ENCODE results near the gene SPTA1.

Gene SPTA1

DNA sequence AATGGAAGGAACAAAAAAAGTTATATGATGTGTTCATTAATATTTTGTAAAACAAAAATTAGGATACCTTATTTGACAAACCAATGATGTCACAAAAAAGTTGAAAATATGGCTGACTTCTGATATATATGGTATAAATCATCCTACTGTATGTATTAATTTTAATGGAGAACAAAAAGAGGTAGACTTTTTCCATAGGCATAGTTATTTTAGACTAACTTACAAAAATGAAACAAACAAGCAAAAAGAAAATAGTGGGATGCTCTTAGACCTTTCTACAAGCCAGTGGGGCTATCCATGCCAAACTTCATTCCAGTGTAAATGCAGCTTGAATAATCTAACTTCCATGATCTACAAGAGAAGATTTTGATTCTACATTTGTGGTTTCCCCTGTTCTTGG lies 522 bp upstream of the SPTA1 start:
- DNase-seq (ENCODE audit: low read depth), result no peak
- TF ChIP-seq, protein P1, sequence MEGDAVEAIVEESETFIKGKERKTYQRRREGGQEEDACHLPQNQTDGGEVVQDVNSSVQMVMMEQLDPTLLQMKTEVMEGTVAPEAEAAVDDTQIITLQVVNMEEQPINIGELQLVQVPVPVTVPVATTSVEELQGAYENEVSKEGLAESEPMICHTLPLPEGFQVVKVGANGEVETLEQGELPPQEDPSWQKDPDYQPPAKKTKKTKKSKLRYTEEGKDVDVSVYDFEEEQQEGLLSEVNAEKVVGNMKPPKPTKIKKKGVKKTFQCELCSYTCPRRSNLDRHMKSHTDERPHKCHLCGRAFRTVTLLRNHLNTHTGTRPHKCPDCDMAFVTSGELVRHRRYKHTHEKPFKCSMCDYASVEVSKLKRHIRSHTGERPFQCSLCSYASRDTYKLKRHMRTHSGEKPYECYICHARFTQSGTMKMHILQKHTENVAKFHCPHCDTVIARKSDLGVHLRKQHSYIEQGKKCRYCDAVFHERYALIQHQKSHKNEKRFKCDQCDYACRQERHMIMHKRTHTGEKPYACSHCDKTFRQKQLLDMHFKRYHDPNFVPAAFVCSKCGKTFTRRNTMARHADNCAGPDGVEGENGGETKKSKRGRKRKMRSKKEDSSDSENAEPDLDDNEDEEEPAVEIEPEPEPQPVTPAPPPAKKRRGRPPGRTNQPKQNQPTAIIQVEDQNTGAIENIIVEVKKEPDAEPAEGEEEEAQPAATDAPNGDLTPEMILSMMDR (conservative IDR thresholded peaks at IDR 0.05; ENCODE audit: low read length), result no peak
- no peak overlapping the region for H3K4me3 ChIP-seq (ENCODE audit: low read length)

DNA sequence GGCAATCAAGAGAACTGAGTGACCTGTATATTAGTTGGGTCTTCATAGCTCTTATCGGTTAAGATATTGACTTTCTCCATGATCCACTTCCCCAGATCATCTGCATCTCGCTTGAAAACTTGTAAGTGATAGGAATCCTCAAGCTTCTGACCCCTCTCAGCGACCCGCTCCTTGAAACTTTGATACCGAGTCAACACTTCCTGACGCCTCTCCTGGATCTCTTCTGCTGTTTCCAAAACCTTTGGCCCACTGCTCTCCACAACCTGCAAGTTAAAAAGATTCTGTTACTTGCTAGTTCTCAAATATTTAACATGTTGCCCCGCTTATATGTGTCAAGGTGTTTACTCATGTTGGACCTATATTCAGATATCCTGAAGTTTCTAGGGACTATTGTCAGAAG lies 1.4 kb downstream of the SPTA1 start:
- no peak overlapping the region for H3K4me3 ChIP-seq (ENCODE audit: low read length)
- TF ChIP-seq, protein P1 (conservative IDR thresholded peaks at IDR 0.05; ENCODE audit: low read length), result no peak

DNA sequence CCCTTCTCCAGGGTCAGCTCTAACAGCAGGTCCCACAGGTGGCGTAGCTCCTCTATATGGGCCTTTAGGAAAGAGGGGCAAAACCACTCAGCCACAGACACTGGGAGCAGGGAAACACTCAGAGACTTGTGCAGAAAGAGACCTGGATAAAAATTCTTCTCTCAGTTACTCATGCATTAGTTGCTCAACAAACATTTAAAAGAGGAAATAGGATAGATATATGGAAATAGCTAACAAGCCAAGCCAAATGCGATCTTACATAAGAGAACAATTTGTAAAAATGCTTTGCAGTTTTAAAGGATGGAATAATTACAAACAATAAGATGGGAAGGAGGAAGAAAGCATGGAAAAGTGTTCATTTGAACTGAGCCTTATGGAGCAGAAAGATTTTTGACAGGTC lies 4.9 kb downstream of the SPTA1 start:
- DNase-seq (ENCODE audit: low read depth), result no peak
- TF ChIP-seq, protein P1 (conservative IDR thresholded peaks at IDR 0.05; ENCODE audit: low read length), result no peak
- H3K4me3 ChIP-seq (ENCODE audit: low read length), result no peak overlapping the region

More for the DNA sequence above, 1.4 kb downstream of the SPTA1 start:
- DNase-seq (ENCODE audit: low read depth), result no peak

DNA sequence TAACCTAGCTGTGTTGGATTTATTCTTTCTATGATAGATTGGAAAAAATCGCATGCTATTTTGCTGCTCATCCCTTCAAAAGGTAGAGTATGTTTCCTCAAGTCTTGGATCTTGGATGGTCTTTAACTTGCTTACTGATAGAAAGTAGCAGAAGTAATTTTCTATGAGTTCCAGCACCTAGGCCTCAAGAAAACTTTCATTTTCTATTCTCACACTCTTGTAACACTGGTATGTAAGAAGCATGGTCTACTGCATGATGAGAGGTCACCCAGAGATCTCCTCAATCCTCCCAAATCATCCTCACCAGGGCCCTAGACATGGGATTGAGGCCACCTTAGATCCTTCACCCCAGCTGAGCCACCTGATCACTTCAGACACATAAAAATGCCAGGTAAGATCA lies 7.2 kb downstream of the SPTA1 start:
- TF ChIP-seq, protein P1 (conservative IDR thresholded peaks at IDR 0.05; ENCODE audit: low read length), result no peak
- no peak for DNase-seq (ENCODE audit: low read depth)

DNA sequence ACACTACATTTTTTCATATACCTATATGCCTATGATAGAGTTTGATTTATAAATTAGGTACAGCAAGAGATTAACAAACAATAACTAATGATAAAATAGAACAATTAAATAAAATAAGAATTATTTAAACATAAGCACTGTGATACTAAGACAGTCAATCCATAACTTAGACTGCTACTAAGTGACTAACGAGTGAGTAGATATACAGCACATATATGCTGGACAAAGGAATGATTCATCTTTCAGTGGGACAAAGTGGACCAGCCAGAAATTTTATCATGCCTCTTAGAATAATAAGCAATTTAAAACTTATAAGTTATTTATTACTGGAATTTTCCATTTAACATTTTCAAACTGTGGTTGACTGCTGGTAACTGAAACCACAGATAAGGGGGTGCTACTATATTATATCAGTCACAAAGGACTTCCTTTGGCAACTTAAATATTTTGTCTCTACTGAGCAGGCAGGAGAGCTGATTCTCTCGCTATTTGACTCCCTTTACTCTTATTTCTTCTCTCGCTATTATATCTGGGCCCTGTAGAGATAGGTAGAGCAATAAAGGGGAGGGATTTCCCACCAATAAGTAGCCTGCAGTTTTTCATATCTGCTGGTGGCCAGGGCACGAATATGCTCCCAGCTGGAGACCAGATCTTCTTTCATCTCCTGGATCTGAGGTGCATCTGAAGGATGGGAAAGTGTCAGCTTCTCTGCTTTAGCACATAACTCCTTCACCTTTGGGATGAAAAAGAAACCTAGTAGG lies 10.8 kb downstream of the SPTA1 start:
- no peak for DNase-seq (ENCODE audit: low read depth)
- TF ChIP-seq, protein P1 (conservative IDR thresholded peaks at IDR 0.05; ENCODE audit: low read length), result no peak
- no peak overlapping the region for H3K4me3 ChIP-seq (ENCODE audit: low read length)

More for the DNA sequence above, 7.2 kb downstream of the SPTA1 start:
- H3K4me3 ChIP-seq (ENCODE audit: low read length), result no peak overlapping the region

DNA sequence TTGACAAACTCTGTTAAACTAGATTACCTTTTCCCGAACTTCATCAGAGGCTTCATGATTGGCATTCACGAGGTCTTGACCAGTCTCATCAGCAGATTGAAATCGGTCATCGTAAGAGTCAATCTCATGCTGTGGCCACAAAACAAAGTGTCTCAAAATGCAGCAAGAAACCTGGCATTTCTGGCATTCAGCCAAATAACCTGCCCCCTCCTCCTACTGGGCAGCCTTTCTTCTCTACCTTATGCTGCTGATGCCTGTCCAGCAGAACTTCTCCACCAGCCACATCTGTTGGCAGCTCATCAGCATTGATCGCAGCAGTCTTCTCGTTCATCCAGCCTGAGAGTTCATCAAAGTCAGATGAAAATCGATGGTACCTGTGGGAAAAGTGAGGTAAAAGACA lies 12.2 kb downstream of the SPTA1 start:
- H3K4me3 ChIP-seq (ENCODE audit: low read length), result no peak overlapping the region
- TF ChIP-seq, protein P1 (conservative IDR thresholded peaks at IDR 0.05; ENCODE audit: low read length), result no peak
- no peak for DNase-seq (ENCODE audit: low read depth)

DNA sequence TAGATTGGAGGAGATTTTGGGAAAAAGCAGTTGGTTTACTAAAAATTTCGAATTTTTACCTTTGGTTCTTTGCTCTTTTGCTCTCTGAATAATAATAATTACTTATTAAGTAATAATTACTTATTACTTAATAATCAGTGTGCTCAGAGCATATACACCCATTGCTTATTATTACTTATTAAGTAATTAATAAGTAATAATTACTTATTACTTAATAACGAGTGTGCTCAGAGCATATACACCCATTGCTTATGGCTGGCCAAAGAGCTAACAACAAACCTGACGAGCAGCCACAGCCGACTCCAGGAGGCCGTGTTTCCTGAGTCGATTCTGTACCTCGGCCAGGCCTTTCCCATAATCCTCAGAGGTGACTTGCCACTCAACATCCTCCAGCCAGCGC lies 20.5 kb downstream of the SPTA1 start:
- DNase-seq (ENCODE audit: low read depth), result no peak
- TF ChIP-seq, protein P1 (conservative IDR thresholded peaks at IDR 0.05; ENCODE audit: low read length), result no peak
- no peak overlapping the region for H3K4me3 ChIP-seq (ENCODE audit: low read length)
